Body of pancreas (tissue), 4 donors: Measurements from ENCODE around the gene PGLYRP4. TPM values are rescaled to one million over a fixed set of nuclear protein-coding genes. Genes with fewer than 3 reads are reported as not detected.

ENCODE experiments used
- ATAC-seq: fragments of 150-250 bp; one replicate; pipeline ENCODE4 v1.9.1; 2016
- DNase-seq, 4 donors: peaks; one replicate each; pipeline ENCODE4 v3.0.0-alpha.2; 2019
- H3K27ac ChIP-seq, 4 donors: fragments of 200-600 bp; sonication (generic); 1 replicate in 3 of 4; 2 replicates in 1 of 4; pipeline versions ENCODE4 v1.5.1 to v1.6.1; 2016 to 2019; ENCODE audit warnings: mild to moderate bottlenecking in 1 of 4, mixed read lengths in 1 of 4, moderate library complexity in 1 of 4
- H3K27me3 ChIP-seq, 2 donors: fragments of 200-600 bp; sonication (generic); one replicate each; pipeline ENCODE4 v1.6.0; 2016; ENCODE audit warnings: mild to moderate bottlenecking in 1 of 2
- H3K36me3 ChIP-seq, 2 donors: fragments of 200-600 bp; sonication (generic); replicated peaks in 1 of 2; 2 replicates each; pipeline ENCODE4 v1.5.1; 2016; ENCODE audit warnings: low read depth in 2 of 2; ENCODE audit not compliant: insufficient read depth in 1 of 2
- H3K4me1 ChIP-seq: fragments of 200-600 bp; sonication (generic); one replicate; pipeline ENCODE4 v1.6.0; 2016
- H3K4me3 ChIP-seq, 2 donors: fragments of 200-600 bp; sonication (generic); 1 replicate in 1 of 2; 2 replicates in 1 of 2; pipeline ENCODE4 v1.5.1; 2016 to 2019
- H3K9me3 ChIP-seq, 3 donors: fragments of 200-600 bp; sonication (generic); 1 replicate in 2 of 3; 2 replicates in 1 of 3; pipeline ENCODE4 v1.5.1; 2016
- POLR2A ChIP-seq, 3 donors: fragments of 450-650 bp; IDR thresholded peaks; one replicate each; pipeline ENCODE4 v1.6.1; 2016; ENCODE audit warnings: antibody characterized with exemption in 3 of 3, mild to moderate bottlenecking in 2 of 3
- WGBS, 2 donors: methylation state at CpG; one replicate each; pipeline ENCODE4 v1.1.5; 2017; 5-methylcytosine and 5-hydroxymethylcytosine counted together
- intact Hi-C: fragments of 100-400 bp; cut with DNase I; formaldehyde crosslinking; loops from one replicate; pipeline ENCODE4 v1.15.1; 2023
- total RNA-seq, 2 donors: library from RNA; depleted of rRNA; stranded (reverse); fragments of >200 nt; gene quantifications; one replicate each; pipeline ENCODE4 v1.1.0, GENCODE V29; 2016
- TF ChIP-seq, protein P1 (sequence below), 7 experiments: fragments of 450-650 bp in 4 of 7; fragments of 200-600 bp in 3 of 7; sonication (generic) in 3 of 7; IDR thresholded peaks; one replicate each; pipeline ENCODE4 v1.5.1; 2016 to 2019; ENCODE audit warnings: antibody characterized with exemption in 7 of 7

PGLYRP4 gene
- total RNA-seq, 2 donors from 2014 or later, result not detected

DNA sequence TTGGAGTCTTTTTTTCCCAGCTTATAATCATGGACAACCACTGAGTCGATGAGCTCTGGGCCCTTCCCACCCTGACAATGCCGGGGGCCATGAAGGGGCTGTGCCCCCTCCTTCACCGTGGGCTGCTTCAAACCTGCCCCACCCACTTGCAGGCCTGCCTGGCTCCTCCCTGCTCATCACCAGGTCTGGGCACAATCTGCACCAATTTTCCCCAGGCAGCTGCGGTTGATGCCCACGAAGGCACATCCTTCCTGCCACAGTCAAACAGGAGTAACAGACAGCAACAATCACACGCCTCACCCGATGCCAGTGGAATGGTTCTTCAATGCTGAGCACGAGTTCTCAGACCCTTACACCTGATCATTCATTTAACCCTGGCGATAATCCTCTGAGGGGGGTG lies 54.8 kb downstream of the PGLYRP4 start:
- WGBS, 2 donors, result 47 to 75% methylated on average over 8 to 9 of the region's 9 CpGs
- no peak for TF ChIP-seq POLR2A (IDR thresholded peaks at IDR 0.05)
- TF ChIP-seq, protein P1, sequence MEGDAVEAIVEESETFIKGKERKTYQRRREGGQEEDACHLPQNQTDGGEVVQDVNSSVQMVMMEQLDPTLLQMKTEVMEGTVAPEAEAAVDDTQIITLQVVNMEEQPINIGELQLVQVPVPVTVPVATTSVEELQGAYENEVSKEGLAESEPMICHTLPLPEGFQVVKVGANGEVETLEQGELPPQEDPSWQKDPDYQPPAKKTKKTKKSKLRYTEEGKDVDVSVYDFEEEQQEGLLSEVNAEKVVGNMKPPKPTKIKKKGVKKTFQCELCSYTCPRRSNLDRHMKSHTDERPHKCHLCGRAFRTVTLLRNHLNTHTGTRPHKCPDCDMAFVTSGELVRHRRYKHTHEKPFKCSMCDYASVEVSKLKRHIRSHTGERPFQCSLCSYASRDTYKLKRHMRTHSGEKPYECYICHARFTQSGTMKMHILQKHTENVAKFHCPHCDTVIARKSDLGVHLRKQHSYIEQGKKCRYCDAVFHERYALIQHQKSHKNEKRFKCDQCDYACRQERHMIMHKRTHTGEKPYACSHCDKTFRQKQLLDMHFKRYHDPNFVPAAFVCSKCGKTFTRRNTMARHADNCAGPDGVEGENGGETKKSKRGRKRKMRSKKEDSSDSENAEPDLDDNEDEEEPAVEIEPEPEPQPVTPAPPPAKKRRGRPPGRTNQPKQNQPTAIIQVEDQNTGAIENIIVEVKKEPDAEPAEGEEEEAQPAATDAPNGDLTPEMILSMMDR (IDR thresholded peaks at IDR 0.05), result no peak
- no peaks in the 10 kb centered on the region for H3K4me1 ChIP-seq
- no peak overlapping the region for H3K27ac ChIP-seq
- no peaks in the 10 kb centered on the region for H3K9me3 ChIP-seq
- H3K36me3 ChIP-seq, result no peaks in the 10 kb centered on the region
- intact Hi-C loops, result no loop called here
- DNase-seq (no peak), ATAC-seq (no peak)
- no peaks in the 10 kb centered on the region for H3K27me3 ChIP-seq
- H3K4me3 ChIP-seq, result no peak overlapping the region

DNA sequence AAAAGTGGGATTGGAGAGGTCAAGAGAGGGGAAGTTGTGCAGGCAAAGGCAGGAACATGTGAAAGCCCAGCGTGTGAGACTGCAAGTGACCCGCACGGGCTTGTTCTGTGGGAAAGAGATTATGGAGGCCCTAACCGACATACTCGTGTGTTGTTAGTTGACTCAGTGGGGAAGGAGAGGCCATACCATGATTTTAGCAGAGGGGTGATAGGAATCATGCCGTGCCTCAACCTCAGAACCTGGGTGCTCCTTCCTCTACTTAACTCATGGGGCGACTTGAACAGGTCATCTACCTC lies 55.2 kb downstream of the PGLYRP4 start:
- DNase-seq, result no peak
- H3K27me3 ChIP-seq, result no peaks in the 10 kb centered on the region
- TF ChIP-seq, protein P1 (IDR thresholded peaks at IDR 0.05), result no peak
- no peak for TF ChIP-seq POLR2A (IDR thresholded peaks at IDR 0.05)
- H3K4me1 ChIP-seq, result no peaks in the 10 kb centered on the region
- H3K9me3 ChIP-seq, result no peaks in the 10 kb centered on the region
- WGBS, 2 donors, result 53% methylated on average over 7 of the region's 7 CpGs
- no peaks in the 10 kb centered on the region for H3K36me3 ChIP-seq
- intact Hi-C loops, result no loop called here
- no peak overlapping the region for H3K4me3 ChIP-seq
- no peak for ATAC-seq
- H3K27ac ChIP-seq, result no peak overlapping the region

DNA sequence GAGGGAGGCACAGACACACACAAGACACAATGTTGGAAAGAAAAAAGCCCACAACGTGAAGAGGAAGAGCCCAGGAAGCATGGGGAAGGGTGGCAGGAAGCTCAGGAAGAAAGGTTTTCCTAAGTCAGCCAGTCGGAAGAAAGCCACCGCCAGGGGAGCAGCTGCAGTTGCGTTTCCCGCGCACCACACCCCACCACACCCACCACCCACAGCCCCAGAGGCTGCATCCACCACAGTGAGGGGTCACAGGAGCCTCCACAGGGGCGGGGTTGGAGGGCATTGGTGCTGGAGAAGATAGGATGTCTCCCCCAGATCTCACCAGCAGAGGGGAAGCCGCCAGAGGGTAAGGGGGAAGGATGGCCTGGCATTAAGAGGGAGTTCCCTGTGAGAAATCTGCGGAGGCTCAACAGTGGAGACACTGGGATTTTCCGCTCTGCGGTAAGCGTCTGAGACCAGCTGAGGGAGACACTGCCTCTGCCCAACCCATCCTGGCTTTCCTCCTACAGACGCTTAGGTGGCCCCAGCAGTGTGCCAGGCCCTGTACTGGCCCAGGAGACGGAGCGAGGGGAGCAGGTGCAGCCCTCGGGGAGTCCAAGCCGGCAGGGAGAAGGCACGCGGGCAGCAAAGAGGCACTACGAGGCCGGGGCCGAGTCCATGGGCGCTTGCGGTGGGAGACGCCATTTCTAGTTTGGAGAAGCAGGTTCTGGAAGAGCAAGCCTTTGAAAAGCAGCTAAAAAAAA lies 55.7 kb downstream of the PGLYRP4 start:
- no peaks in the 10 kb centered on the region for H3K27me3 ChIP-seq
- DNase-seq (no peak), ATAC-seq (no peak)
- H3K9me3 ChIP-seq, result no peaks in the 10 kb centered on the region
- TF ChIP-seq POLR2A (IDR thresholded peaks at IDR 0.05), result no peak
- TF ChIP-seq, protein P1 (IDR thresholded peaks at IDR 0.05), result no peak
- H3K4me1 ChIP-seq, result no peaks in the 10 kb centered on the region
- H3K27ac ChIP-seq, result no peak overlapping the region
- no peak overlapping the region for H3K4me3 ChIP-seq
- 57% methylated on average over 24 to 25 of the region's 25 CpGs for WGBS, 2 donors
- intact Hi-C loops, result no loop called here
- no peaks in the 10 kb centered on the region for H3K36me3 ChIP-seq

DNA sequence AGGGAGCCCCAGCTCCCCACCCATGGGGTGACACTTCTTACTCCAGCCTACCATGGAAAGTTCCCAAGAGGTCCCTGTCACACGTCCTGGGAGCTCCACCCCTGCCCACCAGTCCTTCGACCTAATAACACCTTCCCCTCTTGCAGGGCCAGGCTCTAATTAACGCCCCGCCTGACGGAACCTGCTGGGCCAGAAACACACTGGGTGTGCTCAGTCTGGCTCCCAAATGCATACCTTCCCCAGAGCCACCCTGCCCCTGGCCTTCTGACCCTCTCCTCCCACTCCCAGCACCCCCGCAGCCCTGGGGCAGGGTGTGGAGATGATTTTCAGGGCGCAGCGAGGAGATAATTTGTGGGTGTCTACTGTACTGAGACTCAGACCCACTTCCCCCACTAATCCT lies 56.5 kb downstream of the PGLYRP4 start:
- H3K4me1 ChIP-seq, result no peaks in the 10 kb centered on the region
- TF ChIP-seq, protein P1 (IDR thresholded peaks at IDR 0.05), result no peak
- TF ChIP-seq POLR2A (IDR thresholded peaks at IDR 0.05), result no peak

DNA sequence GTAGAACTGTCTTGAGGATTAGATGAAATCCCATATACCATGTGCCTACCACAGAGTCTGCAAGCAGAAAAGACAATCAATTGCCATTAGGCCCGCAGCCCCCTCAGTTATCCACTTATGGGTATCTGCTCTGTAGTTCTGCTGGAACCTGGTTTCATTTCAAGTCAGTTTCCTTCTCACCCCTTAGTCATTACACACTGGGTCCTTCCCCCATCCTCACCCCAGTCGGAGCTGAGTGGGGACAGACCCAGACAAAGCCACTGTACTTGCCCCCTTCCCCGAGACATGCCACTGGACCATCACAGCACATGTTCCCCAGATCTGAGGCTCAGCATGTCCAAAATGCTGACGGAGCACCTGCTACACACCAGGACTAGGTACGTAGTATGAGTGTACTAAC lies 57.1 kb downstream of the PGLYRP4 start:
- no peak overlapping the region for H3K4me3 ChIP-seq
- H3K4me1 ChIP-seq, result no peaks in the 10 kb centered on the region
- no peak for TF ChIP-seq POLR2A (IDR thresholded peaks at IDR 0.05)
- TF ChIP-seq, protein P1 (IDR thresholded peaks at IDR 0.05), result no peak
- no peaks in the 10 kb centered on the region for H3K27me3 ChIP-seq
- intact Hi-C loops, result no loop called here
- WGBS, 2 donors, result 75 to 76% methylated on average over 5 of the region's 5 CpGs
- no peaks in the 10 kb centered on the region for H3K36me3 ChIP-seq
- no peak for DNase-seq
- H3K9me3 ChIP-seq, result no peaks in the 10 kb centered on the region
- no peak overlapping the region for H3K27ac ChIP-seq
- ATAC-seq, result no peak

More for the DNA sequence above, 56.5 kb downstream of the PGLYRP4 start:
- Histone ChIP-seq H3K27ac (no peak overlapping the region), H3K9me3 (no peaks in the 10 kb centered on the region), H3K27me3 (no peaks in the 10 kb centered on the region), H3K36me3 (no peaks in the 10 kb centered on the region), H3K4me3 (no peak overlapping the region)
- DNase-seq (no peak), ATAC-seq (no peak)
- intact Hi-C loops, result no loop called here
- 46 to 49% methylated on average over 5 to 8 of the region's 8 CpGs for WGBS, 2 donors
